Pancreas (tissue), 10 donors: ENCODE measurements around the gene STXBP4. TPM values are rescaled to one million over a fixed set of nuclear protein-coding genes. Genes with fewer than 3 reads are reported as not detected.

Experiments
- ATAC-seq, 4 donors: fragments of 200-7000 bp; cut with Tn5 transposase; one replicate each; pipeline versions ENCODE4 v1.8.0 to v1.9.1; 2020; ENCODE audit warnings: mild to moderate bottlenecking in 4 of 4, moderate library complexity in 4 of 4
- DNase-seq, 6 donors: peaks; one replicate each; pipeline ENCODE4 v3.0.0-alpha.2; 2020
- FAIRE-seq: peaks from 2 replicates; lab custom pipeline; 2012; peaks lifted over from hg19 to GRCh38; lab: Jason Lieb, UNC
- H3K27ac ChIP-seq, 4 donors: fragments of 200-600 bp; sonication (generic); 1 replicate in 3 of 4; 2 replicates in 1 of 4; pipeline versions ENCODE4 v1.5.0 to v1.8.0; 2020
- H3K27me3 ChIP-seq, 4 donors: fragments of 200-600 bp; one replicate each; pipeline ENCODE4 v1.8.0; 2021
- H3K36me3 ChIP-seq, 3 donors: fragments of 200-600 bp; sonication (generic) in 1 of 3; one replicate each; pipeline versions ENCODE4 v1.5.0 to v1.8.0; 2020 to 2021
- H3K4me1 ChIP-seq, 3 donors: fragments of 200-600 bp; one replicate each; pipeline ENCODE4 v1.8.0; 2021
- H3K4me3 ChIP-seq, 4 donors: fragments of 200-600 bp; sonication (generic) in 2 of 4; one replicate each; pipeline versions ENCODE4 v1.5.0 to v1.8.0; 2020 to 2021
- H3K9me3 ChIP-seq, 4 donors: fragments of 200-600 bp; one replicate each; pipeline ENCODE4 v1.8.0; 2021
- CTCF ChIP-seq, 4 donors: fragments of 200-600 bp; sonication (generic) in 3 of 4; IDR thresholded peaks; one replicate each; pipeline versions ENCODE4 v1.5.0 to v1.8.0; 2021; ENCODE audit warnings: antibody characterized with exemption in 4 of 4
- WGBS, 2 donors: extraction: QIAGEN DNeasy Blood & Tissue Kit; methylation state at CpG; one replicate each; pipeline ENCODE4 v1.1.7; 2013; 5-methylcytosine and 5-hydroxymethylcytosine counted together
- intact Hi-C, 3 donors: fragments of 100-400 bp; cut with DNase I; formaldehyde crosslinking; loops; one replicate each; pipeline versions ENCODE4 v1.11.1 to v1.14.2; 2022
- polyA plus RNA-seq, 2 donors: library from polyadenylated mRNA; stranded (reverse); fragments of 200-250 nt; gene quantifications; one replicate each; pipeline ENCODE4 v1.2.3, GENCODE V29; 2013
- total RNA-seq, 6 donors: library from RNA; stranded (reverse); fragmentation: NEBNext Ultra II Directional in 4 of 6; extraction: Animal tissue kit (Norgen Biotek cat#: 25700) in 4 of 6; gene quantifications; one replicate each; pipeline versions ENCODE4 v1.2.1 to v1.2.4, GENCODE V29; 2021 to 2023
- donor health status: healthy with polysubstance abuse.
- donor health status: DM: no; HTN: no; CAD: no; lungs with moderate emphysema.
- donor health status: DM: no; HTN: no; CAD: no.
- donor health status: control.
- donor health status: control.
- donor health status: Bipolar disorder and iron deficiency.
- donor health status: DM: yes; HTN: yes; CAD: no.
- donor health status: DM: no; HTN: no; CAD: no.
- donor health status: DM: no; HTN: no; CAD: no.
- donor health status: DM: yes; HTN: yes; CAD: no.

The STXBP4 gene
- total and polyA plus RNA-seq, 8 donors = 0.72 to 12.6 (median 5.4) TPM

- H3K36me3 ChIP-seq = no peaks in the 10 kb centered on the region
- no peak for TF ChIP-seq CTCF (IDR thresholded peaks at IDR 0.05)
- peaks cover 3 to 11% (median 6%) of the 10 kb centered on the region in 3 donors for H3K4me1 ChIP-seq
- no peak for FAIRE-seq
- no peak overlapping the region for H3K4me3 ChIP-seq
- no peaks in the 10 kb centered on the region for H3K27me3 ChIP-seq
- intact Hi-C loops = no loop called here
- no peak for ATAC-seq
- H3K27ac ChIP-seq = no peak overlapping the region
- DNase-seq = no peak
- no peaks in the 10 kb centered on the region for H3K9me3 ChIP-seq
These were observed 152.7 kb downstream of the STXBP4 start for GRCh38 chr17:55121268-55121667.

GRCh38 chr17:55122114-55122513 lies 153.5 kb downstream of the STXBP4 start:
- no peak for FAIRE-seq
- H3K9me3 ChIP-seq = no peaks in the 10 kb centered on the region

GRCh38 chr17:55124730-55125360 lies 156.3 kb downstream of the STXBP4 start:
- 88 to 89% methylated on average over 3 of the region's 3 CpGs for WGBS, 2 donors
- intact Hi-C loops = no loop called here
- no peak for FAIRE-seq
- H3K9me3 ChIP-seq = no peaks in the 10 kb centered on the region
- H3K4me3 ChIP-seq = no peak overlapping the region
- no peak for DNase-seq
- H3K4me1 ChIP-seq = no peaks in the 10 kb centered on the region
- TF ChIP-seq CTCF (IDR thresholded peaks at IDR 0.05) = no peak
- no peak overlapping the region for H3K27ac ChIP-seq
- no peaks in the 10 kb centered on the region for H3K27me3 ChIP-seq
- ATAC-seq = no peak
- H3K36me3 ChIP-seq = no peaks in the 10 kb centered on the region

More at GRCh38 chr17:55122114-55122513, 153.5 kb downstream of the STXBP4 start:
- Histone ChIP-seq H3K27ac (no peak overlapping the region), H3K4me3 (no peak overlapping the region), H3K36me3 (no peaks in the 10 kb centered on the region), H3K27me3 (no peaks in the 10 kb centered on the region), H3K4me1 (peaks cover 0 to 4% (median 2%) of the 10 kb centered on the region in 3 donors)
- no peak for DNase-seq
- TF ChIP-seq CTCF (IDR thresholded peaks at IDR 0.05) = no peak
- intact Hi-C loops = no loop called here
- WGBS, 2 donors = 92 to 97% methylated on average over 2 of the region's 2 CpGs
- ATAC-seq = no peak

GRCh38 chr17:55133583-55133982 lies 165.0 kb downstream of the STXBP4 start:
- Histone ChIP-seq H3K27ac (no peak overlapping the region), H3K4me3 (no peak overlapping the region), H3K4me1 (no peaks in the 10 kb centered on the region), H3K36me3 (no peaks in the 10 kb centered on the region), H3K9me3 (no peaks in the 10 kb centered on the region), H3K27me3 (no peaks in the 10 kb centered on the region)
- ATAC-seq (no peak), DNase-seq (no peak), FAIRE-seq (no peak)
- no peak for TF ChIP-seq CTCF (IDR thresholded peaks at IDR 0.05)
- intact Hi-C loops = no loop called here
- WGBS, 2 donors = 45 to 64% methylated on average over 2 of the region's 2 CpGs

GRCh38 chr17:55134486-55135157 lies 166.1 kb downstream of the STXBP4 start:
- ATAC-seq (no peak), DNase-seq (no peak), FAIRE-seq (no peak)
- Histone ChIP-seq H3K4me1 (no peaks in the 10 kb centered on the region), H3K27ac (no peak overlapping the region), H3K27me3 (no peaks in the 10 kb centered on the region), H3K4me3 (no peak overlapping the region), H3K36me3 (no peaks in the 10 kb centered on the region), H3K9me3 (no peaks in the 10 kb centered on the region)
- 80 to 92% methylated on average over 1 of the region's 1 CpG for WGBS, 2 donors
- intact Hi-C loops = no loop called here
- no peak for TF ChIP-seq CTCF (IDR thresholded peaks at IDR 0.05)
